ENCODE measurements around the gene PHACTR3.

Gene PHACTR3

GRCh38 chr20:59811681-59812171 is 207.4 kb downstream of the PHACTR3 start:
- Mint-ChIP-seq H3K4me1 (no peaks in the 10 kb centered on the region), H3K27ac (no peak overlapping the region), H3K4me3 (no peak overlapping the region), H3K27me3 (no peaks in the 10 kb centered on the region), H3K9me3 (no peaks in the 10 kb centered on the region), H3K36me3 (no peaks in the 10 kb centered on the region)
- no peak for DNase-seq
- CTCF ChIA-PET = no interaction called here

GRCh38 chr20:59812286-59813125 is 208.2 kb downstream of the PHACTR3 start:
- CTCF ChIA-PET = no interaction called here

GRCh38 chr20:59813126-59813947 is 209.0 kb downstream of the PHACTR3 start:
- Mint-ChIP-seq H3K27me3 (no peaks in the 10 kb centered on the region), H3K36me3 (no peaks in the 10 kb centered on the region), H3K9me3 (no peaks in the 10 kb centered on the region), H3K4me3 (no peak overlapping the region), H3K4me1 (no peaks in the 10 kb centered on the region), H3K27ac (no peak overlapping the region)
- no peak for DNase-seq
- CTCF ChIA-PET = no interaction called here

More at GRCh38 chr20:59812286-59813125, 208.2 kb downstream of the PHACTR3 start:
- Mint-ChIP-seq H3K4me1 (no peaks in the 10 kb centered on the region), H3K9me3 (no peaks in the 10 kb centered on the region), H3K27me3 (no peaks in the 10 kb centered on the region), H3K4me3 (no peak overlapping the region), H3K36me3 (no peaks in the 10 kb centered on the region), H3K27ac (no peak overlapping the region)
- no peak for DNase-seq

- DNase-seq = no peak
- Mint-ChIP-seq H3K27ac (no peak overlapping the region), H3K27me3 (no peaks in the 10 kb centered on the region), H3K4me1 (no peaks in the 10 kb centered on the region), H3K9me3 (no peaks in the 10 kb centered on the region), H3K4me3 (no peak overlapping the region), H3K36me3 (no peaks in the 10 kb centered on the region)
- CTCF ChIA-PET = no interaction called here
Measured at GRCh38 chr20:59813948-59814839, 209.9 kb downstream of the PHACTR3 start.

- CTCF ChIA-PET = no interaction called here
- Mint-ChIP-seq H3K4me1 (no peaks in the 10 kb centered on the region), H3K27ac (no peak overlapping the region), H3K4me3 (no peak overlapping the region), H3K36me3 (no peaks in the 10 kb centered on the region), H3K27me3 (no peaks in the 10 kb centered on the region), H3K9me3 (no peaks in the 10 kb centered on the region)
- no peak for DNase-seq
Measured at GRCh38 chr20:59814840-59815340, 210.6 kb downstream of the PHACTR3 start.

GRCh38 chr20:59816146-59816738 is 211.9 kb downstream of the PHACTR3 start:
- CTCF ChIA-PET = no interaction called here
- no peak for DNase-seq
- H3K27ac Mint-ChIP-seq = no peak overlapping the region
- H3K9me3 Mint-ChIP-seq = no peaks in the 10 kb centered on the region
- H3K4me3 Mint-ChIP-seq = no peak overlapping the region
- H3K36me3 Mint-ChIP-seq = no peaks in the 10 kb centered on the region
- no peaks in the 10 kb centered on the region for H3K27me3 Mint-ChIP-seq
- no peaks in the 10 kb centered on the region for H3K4me1 Mint-ChIP-seq

- Mint-ChIP-seq H3K36me3 (no peaks in the 10 kb centered on the region), H3K4me1 (no peaks in the 10 kb centered on the region), H3K27ac (no peak overlapping the region), H3K4me3 (no peak overlapping the region), H3K9me3 (no peaks in the 10 kb centered on the region), H3K27me3 (no peaks in the 10 kb centered on the region)
- no peak for DNase-seq
- CTCF ChIA-PET = interaction anchor here (1.5 kb wide), 1 partner anchor 34 kb away, joined by 4 read pairs; no protein-coding TSS in a partner anchor
Measured at GRCh38 chr20:59817406-59817805, 213.1 kb downstream of the PHACTR3 start.

- Mint-ChIP-seq H3K36me3 (no peaks in the 10 kb centered on the region), H3K9me3 (no peaks in the 10 kb centered on the region), H3K4me3 (no peak overlapping the region), H3K4me1 (no peaks in the 10 kb centered on the region), H3K27me3 (no peaks in the 10 kb centered on the region), H3K27ac (no peak overlapping the region)
- CTCF ChIA-PET = interaction anchor here (1.5 kb wide), 1 partner anchor 34 kb away, joined by 4 read pairs; no protein-coding TSS in a partner anchor
- DNase-seq = no peak
Measured at GRCh38 chr20:59817846-59818615, 213.7 kb downstream of the PHACTR3 start.

GRCh38 chr20:59818911-59819310 is 214.6 kb downstream of the PHACTR3 start:
- no peaks in the 10 kb centered on the region for H3K9me3 Mint-ChIP-seq
- H3K27ac Mint-ChIP-seq = no peak overlapping the region
- H3K4me3 Mint-ChIP-seq = no peak overlapping the region
- DNase-seq = no peak
- no peaks in the 10 kb centered on the region for H3K27me3 Mint-ChIP-seq
- CTCF ChIA-PET = interaction anchor here (1.5 kb wide), 1 partner anchor 35 kb away, joined by 4 read pairs; no protein-coding TSS in a partner anchor
- no peaks in the 10 kb centered on the region for H3K36me3 Mint-ChIP-seq
- no peaks in the 10 kb centered on the region for H3K4me1 Mint-ChIP-seq

GRCh38 chr20:59819496-59820203 is 215.3 kb downstream of the PHACTR3 start:
- Mint-ChIP-seq H3K36me3 (no peaks in the 10 kb centered on the region), H3K9me3 (no peaks in the 10 kb centered on the region), H3K4me3 (no peak overlapping the region), H3K4me1 (no peaks in the 10 kb centered on the region), H3K27me3 (no peaks in the 10 kb centered on the region), H3K27ac (no peak overlapping the region)
- no peak for DNase-seq
- CTCF ChIA-PET = no interaction called here

- no peaks in the 10 kb centered on the region for H3K4me1 Mint-ChIP-seq
- no peaks in the 10 kb centered on the region for H3K36me3 Mint-ChIP-seq
- H3K27ac Mint-ChIP-seq = no peak overlapping the region
- H3K4me3 Mint-ChIP-seq = no peak overlapping the region
- no peak for DNase-seq
- CTCF ChIA-PET = no interaction called here
- no peaks in the 10 kb centered on the region for H3K9me3 Mint-ChIP-seq
- H3K27me3 Mint-ChIP-seq = no peaks in the 10 kb centered on the region
Measured at GRCh38 chr20:59820204-59821041, 216.1 kb downstream of the PHACTR3 start.

GRCh38 chr20:59821201-59821600 is 216.9 kb downstream of the PHACTR3 start:
- H3K9me3 Mint-ChIP-seq = no peaks in the 10 kb centered on the region
- no peaks in the 10 kb centered on the region for H3K36me3 Mint-ChIP-seq
- CTCF ChIA-PET = no interaction called here
- no peaks in the 10 kb centered on the region for H3K4me1 Mint-ChIP-seq
- H3K4me3 Mint-ChIP-seq = no peak overlapping the region
- H3K27ac Mint-ChIP-seq = no peak overlapping the region
- no peaks in the 10 kb centered on the region for H3K27me3 Mint-ChIP-seq
- DNase-seq = no peak
